Measurements from ENCODE around the gene FMOD.
"Not testable (repeated sequence)": the region's sequence is repeated elsewhere in the genome, so short reads cannot be mapped to it uniquely, and the experiment has no call there.

The FMOD gene

DNA sequence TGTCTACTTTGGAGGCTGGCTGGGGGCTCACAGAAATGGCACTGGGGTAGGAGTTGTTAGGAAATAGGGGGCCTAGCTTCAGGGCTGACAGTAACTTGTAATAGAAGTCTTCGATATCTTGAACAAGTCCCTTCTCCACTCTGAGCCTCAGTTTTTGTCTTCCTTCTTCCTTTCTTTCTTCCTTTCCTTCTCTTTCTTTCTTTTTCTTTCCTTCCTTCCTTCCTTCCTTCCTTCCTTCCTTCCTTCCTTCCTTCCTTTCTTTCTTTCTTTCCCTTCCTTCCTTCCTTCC is 32.7 kb downstream of the FMOD start:
- Histone ChIP-seq H3K4me1 (ENCODE audit: insufficient read depth, insufficient read length) (peaks cover 9% of the 10 kb centered on the region), H3K9ac (ENCODE audit: insufficient read length, low read depth) (no peak overlapping the region), H3K9me3 (ENCODE audit: insufficient read depth, low read length) (no peaks in the 10 kb centered on the region), H3K4me3 (ENCODE audit: insufficient read length, low read depth) (no peak overlapping the region), H3K27me3 (ENCODE audit: insufficient read depth, insufficient read length) (peaks cover 48% of the 10 kb centered on the region), H3K36me3 (ENCODE audit: insufficient read depth, insufficient read length, low read length) (no peaks in the 10 kb centered on the region)
- TF ChIP-seq SUZ12 (IDR thresholded peaks at IDR 0.05; ENCODE audit: extremely low read depth, insufficient read depth, insufficient read length) (no peak), ZNF274 (IDR thresholded peaks at IDR 0.05; ENCODE audit: low read depth, low read length) (no peak), YY1 (IDR thresholded peaks at IDR 0.05; ENCODE audit: insufficient read depth, insufficient read length) (no peak)
- DNase-seq (ENCODE audit: low read depth, low spot score) = no peak

DNA sequence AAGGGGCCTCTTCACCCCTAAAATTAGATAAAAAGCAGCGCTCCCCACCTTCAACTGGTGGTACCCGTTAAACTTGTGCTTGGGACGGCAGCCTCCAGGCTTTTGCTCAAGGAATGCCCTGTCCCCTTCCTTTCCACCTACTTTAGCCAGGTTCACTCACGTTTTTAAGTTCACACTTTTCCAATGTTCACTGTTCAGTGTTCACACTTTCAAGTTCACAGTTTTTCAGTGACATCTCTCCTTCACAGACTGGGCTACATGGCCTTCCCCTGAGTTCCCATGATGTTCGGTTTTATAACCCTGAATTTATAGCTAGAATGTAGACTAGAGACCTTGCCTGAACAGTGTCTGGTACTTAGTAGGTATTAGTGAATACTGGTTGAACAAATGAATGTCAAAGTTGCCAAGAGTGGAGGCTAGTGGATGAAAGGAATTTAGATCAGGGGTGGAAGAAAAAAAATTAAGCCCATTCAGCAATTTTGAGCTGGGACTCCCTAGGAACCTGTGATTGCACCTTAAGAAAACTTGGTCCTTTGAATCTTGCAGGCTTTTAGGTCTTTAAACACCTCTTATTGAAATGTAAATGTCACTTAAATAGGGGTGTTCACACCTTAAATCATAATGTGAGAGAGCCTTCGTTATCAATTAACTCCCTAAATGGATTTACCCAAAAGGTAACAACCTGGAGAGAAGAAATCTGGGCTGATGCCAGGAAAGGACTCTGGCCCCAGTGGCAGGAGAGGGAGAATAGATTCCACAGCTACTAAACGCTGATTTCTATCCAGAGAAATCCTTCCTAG is 33.3 kb downstream of the FMOD start:
- TF ChIP-seq ZNF274 (IDR thresholded peaks at IDR 0.05; ENCODE audit: low read depth, low read length) (no peak), SUZ12 (IDR thresholded peaks at IDR 0.05; ENCODE audit: extremely low read depth, insufficient read depth, insufficient read length) (no peak), YY1 (IDR thresholded peaks at IDR 0.05; ENCODE audit: insufficient read depth, insufficient read length) (no peak)
- Histone ChIP-seq H3K9me3 (ENCODE audit: insufficient read depth, low read length) (no peaks in the 10 kb centered on the region), H3K27me3 (ENCODE audit: insufficient read depth, insufficient read length) (peaks cover 45% of the 10 kb centered on the region), H3K36me3 (ENCODE audit: insufficient read depth, insufficient read length, low read length) (no peaks in the 10 kb centered on the region), H3K4me1 (ENCODE audit: insufficient read depth, insufficient read length) (peaks cover 9% of the 10 kb centered on the region), H3K9ac (ENCODE audit: insufficient read length, low read depth) (no peak overlapping the region), H3K4me3 (ENCODE audit: insufficient read length, low read depth) (no peak overlapping the region)
- no peak for DNase-seq (ENCODE audit: low read depth, low spot score)

DNA sequence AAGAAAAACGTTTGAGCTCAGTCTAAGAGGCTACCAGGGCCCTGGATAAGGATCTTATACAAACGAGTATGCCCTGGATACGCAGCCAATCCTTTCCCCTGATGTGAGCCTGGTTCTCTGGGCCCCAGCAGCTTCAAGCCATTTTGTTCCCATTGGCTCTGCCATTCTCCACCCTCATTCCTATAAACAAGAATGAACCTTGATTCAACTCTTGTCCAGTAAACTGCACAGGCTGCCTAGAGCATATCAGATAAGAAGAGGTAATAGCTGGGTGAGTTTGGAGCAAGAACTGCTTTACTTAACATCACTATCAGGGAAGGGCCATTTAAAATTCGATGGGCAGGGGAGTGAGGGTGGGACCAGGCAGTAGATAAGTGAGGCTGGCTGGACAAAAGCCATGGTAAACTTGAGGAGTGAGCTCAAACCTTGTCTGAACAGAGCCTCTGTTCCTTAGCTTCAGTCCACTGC is 34.3 kb downstream of the FMOD start:
- peaks cover 47% of the 10 kb centered on the region for H3K27me3 ChIP-seq (ENCODE audit: insufficient read depth, insufficient read length)
- no peak for DNase-seq (ENCODE audit: low read depth, low spot score)
- peaks cover 9% of the 10 kb centered on the region for H3K4me1 ChIP-seq (ENCODE audit: insufficient read depth, insufficient read length)
- no peak overlapping the region for H3K4me3 ChIP-seq (ENCODE audit: insufficient read length, low read depth)
- no peaks in the 10 kb centered on the region for H3K9me3 ChIP-seq (ENCODE audit: insufficient read depth, low read length)
- no peak for TF ChIP-seq YY1 (IDR thresholded peaks at IDR 0.05; ENCODE audit: insufficient read depth, insufficient read length)
- no peak for TF ChIP-seq SUZ12 (IDR thresholded peaks at IDR 0.05; ENCODE audit: extremely low read depth, insufficient read depth, insufficient read length)
- TF ChIP-seq ZNF274 (IDR thresholded peaks at IDR 0.05; ENCODE audit: low read depth, low read length) = no peak
- H3K36me3 ChIP-seq (ENCODE audit: insufficient read depth, insufficient read length, low read length) = no peaks in the 10 kb centered on the region
- H3K9ac ChIP-seq (ENCODE audit: insufficient read length, low read depth) = no peak overlapping the region

DNA sequence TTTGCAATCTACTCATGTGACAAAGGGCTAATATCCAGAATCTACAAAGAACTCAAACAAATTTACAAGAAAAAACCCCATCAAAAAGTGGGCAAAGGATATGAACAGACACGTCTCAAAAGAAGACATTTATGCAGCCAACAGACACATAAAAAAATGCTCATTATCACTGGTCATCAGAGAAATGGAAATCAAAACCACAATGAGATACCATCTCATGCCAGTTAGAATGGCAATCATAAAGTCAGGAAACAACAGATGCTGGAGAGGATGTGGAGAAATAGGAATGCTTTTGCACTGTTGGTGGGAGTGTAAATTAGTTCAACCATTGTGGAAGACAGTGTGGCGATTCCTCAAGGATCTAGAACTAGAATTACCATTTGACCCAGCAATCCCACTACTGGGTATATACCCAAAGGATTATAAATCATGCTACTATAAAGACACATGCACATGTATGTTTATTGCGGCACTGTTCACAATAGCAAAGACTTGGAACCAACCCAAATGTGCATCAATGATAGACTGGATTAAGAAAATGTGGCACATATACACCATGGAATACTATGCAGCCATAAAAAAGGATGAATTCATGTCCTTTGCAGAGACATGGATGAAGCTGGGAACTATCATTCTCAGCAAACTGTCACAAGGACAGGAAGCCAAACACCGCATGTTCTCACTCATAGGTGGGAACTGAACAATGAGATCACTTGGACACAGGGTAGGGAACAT is 36.7 kb downstream of the FMOD start:
- not testable (repeated sequence) for H3K9me3 ChIP-seq (ENCODE audit: insufficient read depth, low read length); H3K9ac ChIP-seq (ENCODE audit: insufficient read length, low read depth); DNase-seq (ENCODE audit: low read depth, low spot score); H3K4me1 ChIP-seq (ENCODE audit: insufficient read depth, insufficient read length); H3K4me3 ChIP-seq (ENCODE audit: insufficient read length, low read depth)
- Histone ChIP-seq H3K36me3 (ENCODE audit: insufficient read depth, insufficient read length, low read length) (peaks cover 12% of the 10 kb centered on the region), H3K27me3 (ENCODE audit: insufficient read depth, insufficient read length) (peaks cover 59% of the 10 kb centered on the region)

DNA sequence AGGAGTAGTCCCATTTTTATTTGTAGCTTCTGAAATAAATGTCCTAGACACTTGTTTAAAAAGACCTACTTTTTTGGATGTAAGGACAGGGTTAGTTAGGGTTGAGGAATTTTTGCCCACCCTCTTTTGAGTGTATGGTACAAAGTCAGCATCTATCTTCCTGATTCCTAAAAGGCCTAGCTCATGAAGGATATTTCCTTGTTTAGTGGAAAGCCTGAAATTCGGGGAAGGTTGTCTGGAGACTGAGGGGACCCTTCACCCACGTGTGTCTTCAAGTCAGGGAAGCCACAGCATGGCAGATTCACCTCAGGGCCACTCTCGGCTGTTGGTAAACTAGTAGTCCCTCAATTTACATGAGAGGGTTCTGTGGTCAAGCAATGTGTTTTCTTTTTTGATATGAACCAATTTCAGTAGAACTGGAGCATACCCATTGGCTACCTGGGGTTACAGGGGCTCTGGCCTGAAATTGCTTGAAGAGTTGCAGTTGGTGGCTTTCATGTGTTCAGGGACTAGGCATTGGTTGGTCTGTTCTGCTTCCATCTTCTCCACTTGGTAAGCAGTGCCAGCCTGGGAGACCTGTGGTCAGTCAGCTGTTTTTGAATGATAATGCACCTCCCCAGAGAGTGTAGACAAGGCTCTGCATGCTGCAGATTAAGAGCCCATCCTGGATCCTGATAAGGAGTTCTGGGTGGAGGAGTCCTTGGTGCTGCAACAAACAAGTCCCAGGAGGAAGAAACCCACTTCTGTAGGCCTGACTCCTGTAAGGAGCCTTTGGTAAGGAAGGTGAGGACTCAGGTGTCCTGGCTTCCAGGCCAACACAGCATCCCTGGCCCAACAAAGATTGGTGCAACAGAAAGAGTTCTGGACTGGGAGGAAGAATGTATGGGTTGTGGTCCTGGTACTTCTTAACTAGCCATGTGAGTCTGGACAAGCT is 39.3 kb downstream of the FMOD start:
- Histone ChIP-seq H3K36me3 (ENCODE audit: insufficient read depth, insufficient read length, low read length) (peaks cover 37% of the 10 kb centered on the region), H3K4me1 (ENCODE audit: insufficient read depth, insufficient read length) (peaks cover 18% of the 10 kb centered on the region), H3K4me3 (ENCODE audit: insufficient read length, low read depth) (no peak overlapping the region), H3K9ac (ENCODE audit: insufficient read length, low read depth) (no peak overlapping the region), H3K9me3 (ENCODE audit: insufficient read depth, low read length) (no peaks in the 10 kb centered on the region), H3K27me3 (ENCODE audit: insufficient read depth, insufficient read length) (peaks cover 51% of the 10 kb centered on the region)
- DNase-seq (ENCODE audit: low read depth, low spot score) = no peak
- TF ChIP-seq SUZ12 (IDR thresholded peaks at IDR 0.05; ENCODE audit: extremely low read depth, insufficient read depth, insufficient read length) = no peak
- no peak for TF ChIP-seq YY1 (IDR thresholded peaks at IDR 0.05; ENCODE audit: insufficient read depth, insufficient read length)
- no peak for TF ChIP-seq ZNF274 (IDR thresholded peaks at IDR 0.05; ENCODE audit: low read depth, low read length)

DNA sequence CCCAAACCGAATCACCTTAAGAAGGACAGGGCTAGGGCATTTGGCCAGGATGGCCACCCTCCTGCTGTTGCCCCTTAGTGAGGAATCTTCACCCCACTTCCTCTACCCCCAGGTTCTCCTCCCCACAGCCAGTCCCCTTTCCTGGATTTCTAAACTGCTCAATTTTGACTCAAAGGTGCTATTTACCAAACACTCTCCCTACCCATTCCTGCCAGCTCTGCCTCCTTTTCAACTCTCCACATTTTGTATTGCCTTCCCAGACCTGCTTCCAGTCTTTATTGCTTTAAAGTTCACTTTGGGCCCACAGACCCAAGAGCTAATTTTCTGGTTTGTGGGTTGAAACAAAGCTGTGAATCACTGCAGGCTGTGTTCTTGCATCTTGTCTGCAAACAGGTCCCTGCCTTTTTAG is 42.0 kb downstream of the FMOD start:
- H3K27me3 ChIP-seq (ENCODE audit: insufficient read depth, insufficient read length) = peaks cover 70% of the 10 kb centered on the region
- H3K9ac ChIP-seq (ENCODE audit: insufficient read length, low read depth) = no peak overlapping the region
- peaks cover 30% of the 10 kb centered on the region for H3K4me1 ChIP-seq (ENCODE audit: insufficient read depth, insufficient read length)
- TF ChIP-seq SUZ12 (IDR thresholded peaks at IDR 0.05; ENCODE audit: extremely low read depth, insufficient read depth, insufficient read length) (no peak), ZNF274 (IDR thresholded peaks at IDR 0.05; ENCODE audit: low read depth, low read length) (no peak), YY1 (IDR thresholded peaks at IDR 0.05; ENCODE audit: insufficient read depth, insufficient read length) (no peak)
- no peak overlapping the region for H3K4me3 ChIP-seq (ENCODE audit: insufficient read length, low read depth)
- DNase-seq (ENCODE audit: low read depth, low spot score) = no peak
- no peaks in the 10 kb centered on the region for H3K9me3 ChIP-seq (ENCODE audit: insufficient read depth, low read length)
- peaks cover 41% of the 10 kb centered on the region for H3K36me3 ChIP-seq (ENCODE audit: insufficient read depth, insufficient read length, low read length)
